Neutrophil (primary cell): ENCODE measurements around the gene MYO16.

Source experiments
- H3K27ac ChIP-seq: fragments of 200-600 bp; sonication (generic); 2 replicates; pipeline ENCODE4 v1.5.1; 2016; ENCODE audit warnings: mild to moderate bottlenecking, moderate library complexity
- H3K27me3 ChIP-seq: fragments of 200-600 bp; sonication (generic); 2 replicates; pipeline ENCODE4 v1.6.0; 2016; ENCODE audit warnings: mild to moderate bottlenecking
- H3K36me3 ChIP-seq: fragments of 200-600 bp; sonication (generic); 2 replicates; pipeline ENCODE4 v1.5.1; 2017
- H3K4me1 ChIP-seq, 2 experiments: fragments of 200-600 bp in 1 of 2; sonication (generic) in 1 of 2; 1 replicate in 1 of 2; 2 replicates in 1 of 2; pipeline versions ENCODE4 v1.5.1 to v1.6.1; 2013 to 2016; ENCODE audit warnings: low read depth in 1 of 2, low read length in 1 of 2, mild to moderate bottlenecking in 1 of 2, moderate library complexity in 1 of 2; ENCODE audit not compliant: control insufficient read depth in 1 of 2, insufficient read depth in 1 of 2
- H3K4me3 ChIP-seq, 2 experiments: fragments of 200-600 bp in 1 of 2; sonication (generic) in 1 of 2; 1 replicate in 1 of 2; 2 replicates in 1 of 2; pipeline ENCODE4 v1.5.1; 2013 to 2016; ENCODE audit warnings: low read depth in 1 of 2, low read length in 1 of 2, mild to moderate bottlenecking in 1 of 2, moderate library complexity in 1 of 2
- H3K9me3 ChIP-seq: fragments of 200-600 bp; sonication (generic); 2 replicates; pipeline ENCODE4 v1.5.1; 2016
- TF ChIP-seq, protein P1 (sequence below): fragments of 200-600 bp; sonication (generic); IDR thresholded peaks from 2 replicates; pipeline ENCODE4 v1.5.1; 2016; ENCODE audit warnings: antibody characterized with exemption

MYO16 gene

DNA sequence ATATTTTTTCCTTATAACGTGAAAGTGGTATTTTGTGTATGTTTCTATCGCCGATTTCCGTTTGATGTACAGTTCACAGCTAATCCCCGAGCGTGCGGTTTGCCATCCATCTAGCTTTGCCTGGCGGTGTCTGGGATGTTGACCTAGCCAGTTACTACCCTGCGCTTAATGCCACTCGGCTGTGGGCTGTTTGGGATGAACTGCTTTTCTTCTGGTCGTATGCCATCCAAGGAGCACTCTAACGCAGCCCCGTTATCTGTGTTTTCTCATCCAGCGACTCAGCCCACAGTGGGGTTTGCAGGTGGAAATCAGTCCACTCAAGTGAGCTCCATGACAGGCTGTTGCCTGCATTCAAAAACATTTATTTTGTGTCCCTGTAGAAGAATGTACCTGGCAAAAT lies 512.3 kb downstream of the MYO16 start:
- no peak overlapping the region for H3K27ac ChIP-seq
- H3K36me3 ChIP-seq: no peaks in the 10 kb centered on the region
- H3K27me3 ChIP-seq: peaks cover 44% of the 10 kb centered on the region
- no peaks in the 10 kb centered on the region for H3K9me3 ChIP-seq
- no peak overlapping the region for H3K4me3 ChIP-seq
- H3K4me1 ChIP-seq: peaks cover 3 to 15% of the 10 kb centered on the region in 2 experiments
- TF ChIP-seq, protein P1, sequence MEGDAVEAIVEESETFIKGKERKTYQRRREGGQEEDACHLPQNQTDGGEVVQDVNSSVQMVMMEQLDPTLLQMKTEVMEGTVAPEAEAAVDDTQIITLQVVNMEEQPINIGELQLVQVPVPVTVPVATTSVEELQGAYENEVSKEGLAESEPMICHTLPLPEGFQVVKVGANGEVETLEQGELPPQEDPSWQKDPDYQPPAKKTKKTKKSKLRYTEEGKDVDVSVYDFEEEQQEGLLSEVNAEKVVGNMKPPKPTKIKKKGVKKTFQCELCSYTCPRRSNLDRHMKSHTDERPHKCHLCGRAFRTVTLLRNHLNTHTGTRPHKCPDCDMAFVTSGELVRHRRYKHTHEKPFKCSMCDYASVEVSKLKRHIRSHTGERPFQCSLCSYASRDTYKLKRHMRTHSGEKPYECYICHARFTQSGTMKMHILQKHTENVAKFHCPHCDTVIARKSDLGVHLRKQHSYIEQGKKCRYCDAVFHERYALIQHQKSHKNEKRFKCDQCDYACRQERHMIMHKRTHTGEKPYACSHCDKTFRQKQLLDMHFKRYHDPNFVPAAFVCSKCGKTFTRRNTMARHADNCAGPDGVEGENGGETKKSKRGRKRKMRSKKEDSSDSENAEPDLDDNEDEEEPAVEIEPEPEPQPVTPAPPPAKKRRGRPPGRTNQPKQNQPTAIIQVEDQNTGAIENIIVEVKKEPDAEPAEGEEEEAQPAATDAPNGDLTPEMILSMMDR: no peak

DNA sequence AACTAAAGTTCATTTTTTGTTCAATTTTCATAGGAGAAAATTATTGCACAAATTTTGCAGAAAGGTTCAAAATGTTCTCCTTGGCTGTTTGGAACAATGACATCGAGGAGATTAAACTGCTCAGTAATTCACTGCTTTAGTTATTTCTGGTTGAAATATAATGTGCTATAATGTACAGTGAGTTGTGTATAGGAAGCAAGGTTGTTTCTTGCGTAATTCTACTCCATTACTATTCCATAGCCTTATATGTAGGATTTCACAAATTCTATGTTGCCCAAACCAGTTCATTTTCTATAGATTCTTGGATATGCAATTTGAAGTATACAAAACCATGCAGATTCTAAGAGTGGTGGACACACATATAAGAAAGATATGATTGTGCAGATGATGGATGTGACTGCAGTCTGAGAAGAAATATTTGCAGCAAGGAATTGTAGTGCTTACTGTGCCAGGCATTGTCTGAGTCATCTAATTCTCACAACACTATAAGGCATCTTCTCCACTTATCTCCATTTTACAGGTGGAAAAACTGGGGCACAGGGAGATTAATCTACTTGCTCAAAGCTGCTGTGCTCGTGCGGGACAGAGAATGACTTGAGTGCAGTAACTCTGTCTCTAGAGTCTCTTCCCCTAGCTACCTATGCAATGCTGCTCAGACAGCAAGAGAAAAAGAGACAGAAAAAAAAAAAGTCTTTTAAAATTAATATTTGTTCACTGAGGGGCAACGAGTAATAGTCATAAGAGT lies 515.5 kb downstream of the MYO16 start:
- Histone ChIP-seq H3K27me3 (peaks cover 32% of the 10 kb centered on the region), H3K27ac (no peak overlapping the region), H3K36me3 (no peaks in the 10 kb centered on the region), H3K4me3 (no peak overlapping the region), H3K4me1 (peaks cover 3 to 15% of the 10 kb centered on the region in 2 experiments), H3K9me3 (no peaks in the 10 kb centered on the region)
- TF ChIP-seq, protein P1: no peak

DNA sequence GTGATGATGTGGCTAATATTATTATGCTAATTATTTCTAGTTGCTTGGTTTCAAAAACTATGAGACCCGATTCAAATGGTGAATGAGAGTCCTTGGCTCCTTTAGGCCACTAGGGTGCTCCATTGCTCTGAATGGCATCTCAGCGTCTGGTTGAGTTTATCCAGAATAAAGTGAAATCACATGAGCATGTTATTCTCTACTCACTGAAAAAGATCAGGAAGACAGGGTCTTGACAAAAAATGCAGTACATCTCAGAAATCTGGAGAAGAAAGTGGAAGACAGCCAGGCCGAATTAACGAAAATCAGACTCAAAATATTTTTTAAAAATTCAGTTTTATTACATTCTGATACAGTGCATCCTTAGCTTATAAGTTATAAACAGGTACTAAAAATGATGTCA lies 516.2 kb downstream of the MYO16 start:
- TF ChIP-seq, protein P1: peak; percentile 21

DNA sequence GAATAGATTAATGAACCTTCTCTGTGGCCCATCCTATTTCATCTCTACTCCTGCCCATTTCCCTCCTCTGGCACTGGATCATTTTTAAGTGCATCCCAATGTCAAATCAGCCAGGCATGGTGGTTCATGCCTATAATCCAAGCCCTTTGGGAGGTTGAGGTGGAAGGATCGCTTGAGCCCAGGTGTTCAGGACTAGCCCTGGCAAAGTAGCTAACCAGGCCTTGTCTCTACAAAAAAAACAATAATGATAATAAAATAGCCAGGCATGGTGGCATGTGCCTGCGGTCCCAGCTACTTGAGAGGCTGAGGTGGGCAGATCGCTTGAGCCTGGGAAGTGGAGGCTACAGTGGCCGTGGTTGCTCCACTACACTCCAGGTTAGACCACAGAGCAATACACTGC lies 517.0 kb downstream of the MYO16 start:
- Histone ChIP-seq H3K4me1 (peaks cover 0 to 5% of the 10 kb centered on the region in 2 experiments), H3K27ac (no peak overlapping the region), H3K4me3 (no peak overlapping the region), H3K9me3 (no peaks in the 10 kb centered on the region), H3K27me3 (peaks cover 17% of the 10 kb centered on the region), H3K36me3 (no peaks in the 10 kb centered on the region)
- TF ChIP-seq, protein P1: no peak

More for the DNA sequence above, 516.2 kb downstream of the MYO16 start:
- Histone ChIP-seq H3K36me3 (no peaks in the 10 kb centered on the region), H3K4me3 (no peak overlapping the region), H3K27ac (no peak overlapping the region), H3K9me3 (no peaks in the 10 kb centered on the region), H3K27me3 (peaks cover 25% of the 10 kb centered on the region), H3K4me1 (peaks cover 0 to 11% of the 10 kb centered on the region in 2 experiments)

DNA sequence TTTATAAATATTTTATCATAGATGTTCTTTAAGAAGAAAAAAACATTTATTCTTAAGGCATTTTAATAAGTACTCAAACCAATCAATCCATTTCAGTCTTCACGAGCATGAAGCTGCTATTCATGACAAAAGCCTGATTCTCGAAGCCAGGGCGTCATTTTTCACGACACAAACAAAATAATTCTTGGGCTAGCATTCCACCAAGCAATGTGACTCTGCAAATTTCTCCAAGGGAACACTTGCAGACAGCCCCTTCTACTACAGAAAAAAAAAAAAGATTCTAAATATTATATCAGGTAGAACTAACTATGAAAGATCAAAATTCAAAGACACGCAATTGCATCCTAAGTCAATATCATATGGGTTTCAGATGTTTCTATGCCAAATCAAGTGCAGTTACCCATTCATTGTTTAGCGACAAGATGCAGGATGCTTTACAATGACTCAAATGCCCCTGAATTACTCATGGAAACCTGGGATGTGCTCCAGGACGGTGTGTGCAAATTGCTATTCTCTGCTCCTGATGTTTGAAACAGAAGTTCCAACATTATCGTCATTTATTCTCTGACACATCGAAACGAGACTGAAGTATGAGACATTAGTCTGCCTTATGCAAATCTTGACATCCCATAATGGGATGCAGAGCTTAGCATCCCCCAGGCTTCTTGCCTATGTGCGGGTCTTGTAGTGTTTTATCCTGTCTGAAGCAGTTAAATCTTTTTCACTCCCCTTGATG lies 517.7 kb downstream of the MYO16 start:
- Histone ChIP-seq H3K27me3 (peaks cover 10% of the 10 kb centered on the region), H3K9me3 (no peaks in the 10 kb centered on the region), H3K27ac (no peak overlapping the region), H3K4me1 (peaks cover 0 to 5% of the 10 kb centered on the region in 2 experiments), H3K4me3 (no peak overlapping the region), H3K36me3 (no peaks in the 10 kb centered on the region)
- TF ChIP-seq, protein P1: no peak
